MCF 10A (cell line): Measurements from ENCODE around the gene SEPSECS. TPM values are rescaled to one million over a fixed set of nuclear protein-coding genes. Genes with fewer than 3 reads are reported as not detected.

Source experiments
- BruUV-seq: library from RNA; stranded (reverse); fragments of 400-500 nt; replicated peaks from 2 replicates; lab custom pipeline; 2021; lab: Mats Ljungman, UMichigan
- CTCF ChIA-PET: fragments of 300-600 bp; sonication (Branson Sonifier 250); formaldehyde crosslinking; extraction: SDS; loops from one replicate; lab custom pipeline; 2021; ENCODE audit warnings: antibody characterized with exemption, inconsistent platforms; lab: Yijun Ruan, JAX
- POLR2A ChIA-PET: fragments of 300-600, 350-650 bp; sonication (Branson Sonifier 250); formaldehyde crosslinking; extraction: SDS; loops from one replicate; lab custom pipeline; 2020; ENCODE audit warnings: antibody characterized with exemption, inconsistent platforms; lab: Yijun Ruan, JAX
- DNase-seq: peaks from one replicate; pipeline ENCODE4 v3.0.0-alpha.2; 2018; ENCODE audit not compliant: unreplicated experiment
- H3K27ac Mint-ChIP-seq: one replicate; pipeline ENCODE4 v1.8.0; 2022; ENCODE audit warnings: mild to moderate bottlenecking, low read depth, mixed read lengths; ENCODE audit not compliant: unreplicated experiment
- H3K27me3 Mint-ChIP-seq: one replicate; pipeline ENCODE4 v1.8.0; 2022; ENCODE audit warnings: mixed read lengths; ENCODE audit not compliant: insufficient read depth, unreplicated experiment
- H3K36me3 Mint-ChIP-seq: one replicate; pipeline ENCODE4 v1.8.0; 2022; ENCODE audit warnings: mild to moderate bottlenecking, moderate library complexity, mixed read lengths; ENCODE audit not compliant: insufficient read depth, unreplicated experiment
- H3K4me1 Mint-ChIP-seq: one replicate; pipeline ENCODE4 v1.8.0; 2022; ENCODE audit warnings: mixed read lengths; ENCODE audit not compliant: insufficient read depth, unreplicated experiment
- H3K4me3 Mint-ChIP-seq: one replicate; pipeline ENCODE4 v1.8.0; 2022; ENCODE audit warnings: mild to moderate bottlenecking, moderate library complexity, mixed read lengths; ENCODE audit not compliant: unreplicated experiment
- H3K9me3 Mint-ChIP-seq: one replicate; pipeline ENCODE4 v1.8.0; 2022; ENCODE audit warnings: mixed read lengths; ENCODE audit not compliant: unreplicated experiment
- intact Hi-C: fragments of 100-400 bp; cut with micrococcal nuclease; formaldehyde crosslinking; loops from 2 replicates; pipeline ENCODE4 v1.14.1; 2022
- total RNA-seq: library from RNA; stranded (reverse); gene quantifications from 2 replicates; pipeline ENCODE4 v1.2.3, GENCODE V29; 2022
- TF ChIP-seq, protein P1 (sequence below): fragments of 200-600 bp; IDR thresholded peaks from one replicate; pipeline ENCODE4 v1.8.0; 2022; ENCODE audit warnings: antibody characterized with exemption, mild to moderate bottlenecking; ENCODE audit not compliant: unreplicated experiment

SEPSECS gene
- total RNA-seq, 1 experiment from 2014 or later, result 9.4 TPM

GRCh38 chr4:25154594-25155265 lies 5.5 kb downstream of the SEPSECS start:
- no peaks in the 10 kb centered on the region for H3K9me3 Mint-ChIP-seq
- intact Hi-C loops, result no loop called here
- ChIA-PET CTCF (interaction anchor here (0.5 to 1.3 kb wide), 4 partner anchors 10 to 212 kb away, joined by 3 to 8 read pairs (median 4); no protein-coding TSS in a partner anchor), POLR2A (interaction anchor here (1.1 to 1.5 kb wide), 3 partner anchors 10 to 79 kb away, joined by 4 to 5 read pairs (median 4); partner anchors contain the start of gene PI4K2B)
- H3K27ac Mint-ChIP-seq, result no peak overlapping the region
- DNase-seq, result no peak
- no TSS peak for BruUV-seq
- peaks cover 6% of the 10 kb centered on the region for H3K4me1 Mint-ChIP-seq
- no peaks in the 10 kb centered on the region for H3K27me3 Mint-ChIP-seq
- TF ChIP-seq, protein P1, sequence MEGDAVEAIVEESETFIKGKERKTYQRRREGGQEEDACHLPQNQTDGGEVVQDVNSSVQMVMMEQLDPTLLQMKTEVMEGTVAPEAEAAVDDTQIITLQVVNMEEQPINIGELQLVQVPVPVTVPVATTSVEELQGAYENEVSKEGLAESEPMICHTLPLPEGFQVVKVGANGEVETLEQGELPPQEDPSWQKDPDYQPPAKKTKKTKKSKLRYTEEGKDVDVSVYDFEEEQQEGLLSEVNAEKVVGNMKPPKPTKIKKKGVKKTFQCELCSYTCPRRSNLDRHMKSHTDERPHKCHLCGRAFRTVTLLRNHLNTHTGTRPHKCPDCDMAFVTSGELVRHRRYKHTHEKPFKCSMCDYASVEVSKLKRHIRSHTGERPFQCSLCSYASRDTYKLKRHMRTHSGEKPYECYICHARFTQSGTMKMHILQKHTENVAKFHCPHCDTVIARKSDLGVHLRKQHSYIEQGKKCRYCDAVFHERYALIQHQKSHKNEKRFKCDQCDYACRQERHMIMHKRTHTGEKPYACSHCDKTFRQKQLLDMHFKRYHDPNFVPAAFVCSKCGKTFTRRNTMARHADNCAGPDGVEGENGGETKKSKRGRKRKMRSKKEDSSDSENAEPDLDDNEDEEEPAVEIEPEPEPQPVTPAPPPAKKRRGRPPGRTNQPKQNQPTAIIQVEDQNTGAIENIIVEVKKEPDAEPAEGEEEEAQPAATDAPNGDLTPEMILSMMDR, result no peak
- H3K36me3 Mint-ChIP-seq, result peaks cover 24% of the 10 kb centered on the region
- H3K4me3 Mint-ChIP-seq, result no peak overlapping the region

DNA sequence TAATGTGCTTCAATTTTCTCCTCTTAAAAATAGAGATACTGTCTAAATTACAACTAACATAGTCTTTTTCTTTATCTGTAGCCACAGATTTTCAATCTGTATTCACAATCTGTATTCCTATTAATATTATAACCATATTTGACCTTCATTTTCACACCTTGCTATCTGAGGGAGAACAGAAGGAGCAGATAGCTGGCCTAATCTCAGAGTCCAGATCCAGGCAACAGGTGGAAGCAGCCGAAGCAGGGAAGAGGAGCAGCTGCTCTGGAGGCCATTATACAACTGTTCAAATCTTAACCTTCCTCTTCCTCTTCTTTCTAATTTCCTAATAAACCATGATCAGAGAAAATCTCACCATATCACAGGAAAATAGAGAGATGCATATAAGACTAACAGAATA lies 14.2 kb downstream of the SEPSECS start:
- intact Hi-C loops, result loop anchor here (10.0 kb wide), 1 partner anchor 411 kb away; no protein-coding TSS in a partner anchor

GRCh38 chr4:25144870-25145481 lies 15.3 kb downstream of the SEPSECS start:
- DNase-seq, result peak; percentile 46
- peaks cover 5% of the 10 kb centered on the region for H3K36me3 Mint-ChIP-seq
- H3K4me3 Mint-ChIP-seq, result no peak overlapping the region
- no peaks in the 10 kb centered on the region for H3K27me3 Mint-ChIP-seq
- H3K27ac Mint-ChIP-seq, result no peak overlapping the region
- no peaks in the 10 kb centered on the region for H3K4me1 Mint-ChIP-seq
- intact Hi-C loops, result loop anchor here (1.0 to 10.0 kb wide), 3 partner anchors 165 to 657 kb away; no protein-coding TSS in a partner anchor
- ChIA-PET POLR2A (interaction anchor here (0.6 to 1.2 kb wide), 4 partner anchors 9 to 234 kb away, joined by 3 to 6 read pairs (median 4); no protein-coding TSS in a partner anchor), CTCF (interaction anchor here (0.6 to 2.7 kb wide), 44 partner anchors 9 to 655 kb away, joined by 3 to 68 read pairs (median 4); no protein-coding TSS in a partner anchor)
- no peaks in the 10 kb centered on the region for H3K9me3 Mint-ChIP-seq
- no TSS peak for BruUV-seq
- TF ChIP-seq, protein P1, result peak; percentile 36

More for the DNA sequence above, 14.2 kb downstream of the SEPSECS start:
- H3K27me3 Mint-ChIP-seq, result no peaks in the 10 kb centered on the region
- no peaks in the 10 kb centered on the region for H3K9me3 Mint-ChIP-seq
- ChIA-PET POLR2A (no interaction called here), CTCF (interaction anchor here (1.9 to 2.7 kb wide), 6 partner anchors 13 to 173 kb away, joined by 6 to 68 read pairs (median 10); no protein-coding TSS in a partner anchor)
- H3K27ac Mint-ChIP-seq, result no peak overlapping the region
- no peak overlapping the region for H3K4me3 Mint-ChIP-seq
- TF ChIP-seq, protein P1, result no peak
- H3K4me1 Mint-ChIP-seq, result no peaks in the 10 kb centered on the region
- DNase-seq, result no peak
- H3K36me3 Mint-ChIP-seq, result peaks cover 15% of the 10 kb centered on the region
- no TSS peak for BruUV-seq

DNA sequence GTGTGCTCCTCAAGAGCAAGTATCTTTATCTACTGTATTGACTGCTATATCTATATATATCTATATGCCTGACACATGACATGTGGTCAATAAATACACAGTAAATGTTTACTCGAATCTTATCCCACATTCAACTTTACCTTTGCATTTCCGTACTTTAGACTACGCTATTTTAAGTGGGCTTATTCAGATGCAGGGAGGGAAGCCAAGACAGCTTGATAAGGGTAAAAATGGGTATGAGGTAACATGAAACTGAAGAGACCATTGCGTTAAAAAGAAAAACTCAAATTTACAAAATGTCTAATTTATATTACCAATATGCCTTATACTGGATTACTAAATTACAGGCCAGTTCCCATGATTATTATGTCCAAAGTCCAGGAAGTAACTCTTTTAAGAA lies 17.8 kb downstream of the SEPSECS start:
- no peaks in the 10 kb centered on the region for H3K36me3 Mint-ChIP-seq
- TF ChIP-seq, protein P1, result no peak
- H3K27me3 Mint-ChIP-seq, result no peaks in the 10 kb centered on the region
- ChIA-PET POLR2A (no interaction called here), CTCF (interaction anchor here (1.0 kb wide), 1 partner anchor 14 kb away, joined by 3 read pairs; no protein-coding TSS in a partner anchor)
- H3K4me1 Mint-ChIP-seq, result no peaks in the 10 kb centered on the region
- DNase-seq, result no peak
- no peak overlapping the region for H3K27ac Mint-ChIP-seq
- H3K4me3 Mint-ChIP-seq, result no peak overlapping the region
- H3K9me3 Mint-ChIP-seq, result no peaks in the 10 kb centered on the region
- BruUV-seq, result no TSS peak
- intact Hi-C loops, result loop anchor here (10.0 kb wide), 1 partner anchor 408 kb away; no protein-coding TSS in a partner anchor
